Skin of body (tissue), 2 donors: ENCODE results near the gene PRKACA. TPM values are rescaled to one million over a fixed set of nuclear protein-coding genes. Genes with fewer than 3 reads are reported as not detected.

Experiments
- DNase-seq: peaks from one replicate; lab custom pipeline; 2025; lab: John Stamatoyannopoulos, UW
- total RNA-seq: library from RNA; depleted of rRNA; stranded (reverse); fragments of >200 nt; gene quantifications from one replicate; pipeline ENCODE4 v1.2.3, GENCODE V29; 2014

Gene PRKACA
- total RNA-seq, 1 donor from 2014 or later = 35.0 TPM

GRCh38 chr19:14116918-14117578 is 514 bp downstream of the PRKACA start:
- no peak for DNase-seq

- DNase-seq = no peak
Measured at GRCh38 chr19:14116525-14116917, 1.0 kb downstream of the PRKACA start.

- no peak for DNase-seq
Measured at GRCh38 chr19:14115756-14116155, 1.8 kb downstream of the PRKACA start.

GRCh38 chr19:14114854-14115253 is 2.7 kb downstream of the PRKACA start:
- DNase-seq = no peak

- DNase-seq = no peak
Measured at GRCh38 chr19:14114439-14114838, 3.1 kb downstream of the PRKACA start.

GRCh38 chr19:14113762-14114414 is 3.7 kb downstream of the PRKACA start:
- no peak for DNase-seq

- DNase-seq = no peak
Measured at GRCh38 chr19:14112809-14113385, 4.7 kb downstream of the PRKACA start.

GRCh38 chr19:14112051-14112808 is 5.3 kb downstream of the PRKACA start:
- no peak for DNase-seq

GRCh38 chr19:14111486-14111885 is 6.1 kb downstream of the PRKACA start:
- DNase-seq = no peak

- no peak for DNase-seq
Measured at GRCh38 chr19:14110650-14111049, 6.9 kb downstream of the PRKACA start.

GRCh38 chr19:14107581-14108461 is 9.7 kb downstream of the PRKACA start:
- DNase-seq = no peak

- DNase-seq = no peak
Measured at GRCh38 chr19:14106840-14107239, 10.7 kb downstream of the PRKACA start.

- DNase-seq = no peak
Measured at GRCh38 chr19:14105680-14106079, 11.9 kb downstream of the PRKACA start.

- no peak for DNase-seq
Measured at GRCh38 chr19:14103310-14103709, 14.3 kb downstream of the PRKACA start.

- DNase-seq = no peak
Measured at GRCh38 chr19:14102756-14103155, 14.8 kb downstream of the PRKACA start.

- no peak for DNase-seq
Measured at GRCh38 chr19:14102102-14102696, 15.4 kb downstream of the PRKACA start.

GRCh38 chr19:14101003-14101545 is 16.5 kb downstream of the PRKACA start:
- no peak for DNase-seq

- DNase-seq = no peak
Measured at GRCh38 chr19:14097532-14098151, 19.9 kb downstream of the PRKACA start.

GRCh38 chr19:14096272-14096992 is 21.1 kb downstream of the PRKACA start:
- DNase-seq = no peak
